UCSD-AML1 (cell line): ENCODE results near the gene TOPORS.

ENCODE experiments used
- DNase-seq: peaks from one replicate; lab custom pipeline; 2025; ENCODE audit not compliant: unreplicated experiment; lab: John Stamatoyannopoulos, UW

TOPORS gene

GRCh38 chr9:32508728-32509127 is 43.7 kb downstream of the TOPORS start:
- DNase-seq, result no peak

DNA sequence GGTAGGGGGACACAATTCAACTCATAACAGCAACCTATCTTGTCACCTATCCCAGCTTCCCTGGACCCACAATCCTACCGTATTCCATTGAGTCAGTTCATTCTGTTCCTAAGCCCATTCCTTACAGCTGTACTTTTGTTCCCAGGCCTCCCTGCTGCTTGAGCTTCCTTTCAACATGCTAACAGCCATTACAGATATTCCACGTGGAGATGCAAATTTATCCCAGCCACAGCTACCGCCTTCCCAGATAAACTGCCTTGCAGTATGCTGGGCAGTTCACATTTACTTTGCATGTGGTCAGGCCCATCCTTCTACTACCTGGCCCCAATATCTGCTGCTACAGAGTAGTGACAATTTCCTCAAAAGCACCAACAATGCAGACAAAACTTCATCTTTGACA is 49.4 kb downstream of the TOPORS start:
- DNase-seq, result no peak

DNA sequence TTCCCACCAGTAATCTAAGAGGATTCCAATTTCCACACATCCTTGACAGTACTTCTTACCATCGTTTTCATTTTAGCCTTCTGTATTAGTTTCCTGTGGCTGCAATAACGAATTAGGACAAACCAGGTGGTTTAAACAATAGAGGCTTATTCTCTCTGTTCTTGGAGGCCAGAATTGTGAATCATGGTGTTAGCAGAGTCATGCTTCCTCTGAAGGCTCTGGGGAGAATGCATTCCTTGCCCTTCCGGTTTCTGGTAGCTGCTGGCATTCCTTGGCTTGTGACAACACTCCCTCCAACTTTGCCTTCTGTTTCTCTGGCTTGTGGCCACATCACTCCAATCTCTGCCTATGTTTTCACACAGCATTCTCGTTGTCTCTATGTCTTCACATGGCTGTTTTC is 49.9 kb downstream of the TOPORS start:
- DNase-seq, result no peak

DNA sequence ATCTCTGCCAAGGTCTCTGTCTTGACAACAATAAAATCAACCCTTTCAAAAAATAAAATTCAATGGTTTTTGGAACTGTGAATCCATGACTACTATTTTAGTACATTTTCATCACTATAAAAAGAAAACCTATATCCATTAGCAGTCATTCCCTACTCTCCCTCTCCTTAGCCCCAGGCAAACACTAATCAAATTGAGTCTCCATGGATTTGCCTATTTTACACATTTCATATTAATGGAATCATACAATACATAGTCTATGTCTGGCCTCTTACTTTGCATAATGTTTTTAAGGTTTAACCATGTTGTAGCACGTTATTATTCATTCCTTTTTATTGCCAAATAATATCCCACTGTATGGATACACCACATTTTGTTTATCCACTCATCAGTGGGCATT is 50.5 kb downstream of the TOPORS start:
- DNase-seq, result no peak

- no peak for DNase-seq
Observed at GRCh38 chr9:32500768-32501167, 51.6 kb downstream of the TOPORS start.

DNA sequence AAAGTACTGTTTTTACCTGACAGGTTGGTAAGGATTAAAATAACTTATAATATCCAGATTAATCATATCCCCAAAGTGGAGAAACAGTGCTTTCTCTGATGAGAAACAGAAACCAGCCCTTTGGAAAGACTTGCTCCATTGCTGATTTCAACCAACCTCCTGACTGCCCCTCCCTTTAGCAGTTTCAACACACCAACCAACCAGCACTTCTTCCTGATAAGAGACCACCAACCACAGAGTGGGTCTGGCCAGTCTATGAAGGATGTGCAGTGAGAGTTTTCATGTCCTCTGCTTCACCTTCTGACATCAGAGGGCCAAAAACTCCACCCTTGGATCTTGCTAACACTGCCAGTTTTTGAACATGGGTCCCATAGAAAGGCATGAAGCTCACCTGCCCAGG is 54.5 kb downstream of the TOPORS start:
- DNase-seq, result no peak

- DNase-seq, result no peak
Observed at GRCh38 chr9:32490601-32491000, 61.8 kb downstream of the TOPORS start.
